NOMO-1 (cell line): Measurements from ENCODE around the gene CBX1.
"Not testable (repeated sequence)": the region's sequence is repeated elsewhere in the genome, so short reads cannot be mapped to it uniquely, and the experiment has no call there.

ENCODE experiments used
- DNase-seq, 2 experiments: peaks; one replicate each; lab custom pipeline; 2025; ENCODE audit not compliant: unreplicated experiment in 2 of 2; lab: John Stamatoyannopoulos, UW

CBX1 gene

DNA sequence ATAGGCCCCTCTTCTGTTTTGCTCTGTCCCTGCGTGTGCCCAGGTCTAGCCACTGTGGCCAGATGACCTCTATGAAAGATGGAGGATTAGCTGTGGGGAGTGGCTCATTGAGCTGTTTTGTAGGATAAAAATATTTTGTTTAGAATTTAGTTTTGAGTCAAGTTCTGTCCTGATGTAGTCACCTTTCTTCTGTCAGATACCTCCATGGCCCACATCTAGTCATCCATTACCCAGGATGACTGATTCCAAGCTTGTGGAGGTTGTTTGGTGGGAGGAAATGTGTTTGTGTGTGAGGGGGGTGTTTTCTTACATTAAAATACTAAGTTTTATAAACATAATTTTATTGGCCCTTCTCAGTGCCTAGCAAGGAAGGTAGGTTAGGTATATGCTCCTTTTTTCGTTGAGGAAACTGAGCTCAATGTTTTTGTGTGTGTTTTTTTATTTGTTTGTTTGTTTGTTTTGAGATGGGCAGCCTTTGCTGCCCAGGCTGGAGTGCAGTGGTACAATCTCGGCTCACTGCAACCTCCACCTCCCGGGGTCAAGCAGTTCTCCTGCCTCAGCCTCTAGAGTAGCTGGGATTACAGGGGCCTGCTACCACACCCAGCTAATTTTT is 22.6 kb upstream of the CBX1 start:
- no peak for DNase-seq

DNA sequence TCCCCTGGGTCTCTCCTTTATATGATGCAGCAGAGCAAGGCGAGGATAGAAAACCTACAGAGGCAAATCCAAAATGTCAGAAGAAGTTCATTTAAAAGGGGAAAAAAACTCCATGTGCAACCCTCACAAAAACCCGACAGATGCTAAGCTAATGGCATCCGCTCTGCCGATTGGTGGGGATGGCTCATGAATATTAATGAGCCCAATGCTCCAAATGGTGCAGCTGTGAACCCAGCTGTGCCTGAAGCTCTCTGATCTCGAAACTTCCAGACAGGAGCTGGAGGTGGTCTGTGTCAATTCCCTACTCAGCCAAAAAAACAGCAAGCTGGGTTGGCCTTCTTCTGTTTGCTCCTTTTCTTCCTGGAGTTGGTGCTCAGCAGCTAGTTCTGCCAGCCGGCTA is 21.8 kb upstream of the CBX1 start:
- no peak for DNase-seq

DNA sequence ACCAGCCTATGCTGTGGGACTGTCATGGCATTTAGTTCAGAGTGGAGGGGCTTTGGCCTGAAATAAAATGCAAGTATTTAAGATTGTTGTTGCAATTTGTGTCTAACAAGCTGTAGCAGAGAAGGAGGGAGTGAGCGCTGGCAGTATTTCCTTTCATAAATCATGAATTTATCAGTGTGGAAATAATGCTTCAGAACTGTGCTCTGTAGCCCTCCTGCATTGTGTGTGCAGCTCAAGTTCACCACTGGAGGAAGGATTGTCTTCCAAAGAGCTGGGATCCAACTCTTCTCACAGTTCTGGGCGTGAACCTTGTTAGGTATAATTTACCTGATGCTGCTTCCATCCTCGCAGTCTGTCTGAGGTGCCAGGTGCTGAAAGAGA is 21.4 kb upstream of the CBX1 start:
- DNase-seq, result no peak

DNA sequence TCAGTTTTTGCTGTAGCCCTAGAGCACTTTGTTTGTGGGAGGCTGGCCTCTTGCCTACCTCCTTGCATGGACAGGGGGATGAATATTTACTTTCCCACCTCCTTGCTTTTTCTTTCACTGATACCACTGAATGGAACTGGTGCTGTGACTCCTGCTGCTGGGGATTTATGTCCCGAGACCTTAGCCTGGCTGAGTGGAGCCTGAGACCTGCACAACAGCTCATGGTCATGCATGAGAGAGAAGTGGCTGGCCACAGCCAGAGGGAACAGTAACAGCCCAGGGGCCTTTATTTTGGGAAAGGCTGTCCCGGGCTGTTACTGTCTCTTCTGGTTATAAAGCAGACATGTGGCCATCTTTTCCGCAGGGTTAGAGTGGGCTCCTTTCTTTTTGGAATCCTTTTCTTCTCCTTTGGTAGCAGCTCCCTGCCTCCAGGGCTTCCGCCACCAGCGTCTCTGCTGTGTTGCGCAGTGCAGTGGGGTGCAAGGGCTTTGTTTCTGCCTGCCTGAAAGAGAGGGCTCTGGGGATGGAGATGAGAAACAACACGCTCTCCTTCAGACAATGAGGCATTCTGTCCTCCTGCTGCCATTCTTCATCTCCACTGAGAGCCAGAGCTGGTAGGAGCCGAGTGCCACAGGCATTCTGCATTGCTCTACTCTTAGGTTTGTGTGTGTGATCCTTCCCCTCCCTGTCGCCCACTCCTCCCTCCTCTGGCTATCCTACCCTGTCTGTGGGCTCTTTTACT is 20.8 kb upstream of the CBX1 start:
- no peak for DNase-seq

DNA sequence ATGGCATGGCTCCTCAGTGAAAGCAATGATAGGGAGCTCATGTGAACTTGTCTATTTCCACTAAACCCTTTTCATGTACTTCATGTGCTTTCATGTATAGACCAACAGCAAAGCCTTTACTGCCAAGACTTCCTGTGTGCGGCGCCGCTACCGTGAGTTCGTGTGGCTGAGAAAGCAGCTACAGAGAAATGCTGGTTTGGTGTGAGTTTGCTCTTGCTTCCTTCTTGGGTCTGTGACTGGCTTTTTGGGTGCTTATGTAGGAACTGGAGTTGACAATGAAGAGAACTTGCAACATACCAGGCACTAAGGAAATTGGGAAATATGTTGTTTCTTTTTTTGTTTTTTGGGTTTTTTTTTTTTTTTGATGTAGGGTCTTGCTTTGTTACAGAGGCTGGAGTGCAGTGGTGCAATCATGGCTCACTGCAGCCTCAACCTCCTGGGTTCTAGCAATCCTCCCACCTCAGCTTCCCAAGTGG is 12.0 kb upstream of the CBX1 start:
- DNase-seq, result peak; percentile 82 to 85

DNA sequence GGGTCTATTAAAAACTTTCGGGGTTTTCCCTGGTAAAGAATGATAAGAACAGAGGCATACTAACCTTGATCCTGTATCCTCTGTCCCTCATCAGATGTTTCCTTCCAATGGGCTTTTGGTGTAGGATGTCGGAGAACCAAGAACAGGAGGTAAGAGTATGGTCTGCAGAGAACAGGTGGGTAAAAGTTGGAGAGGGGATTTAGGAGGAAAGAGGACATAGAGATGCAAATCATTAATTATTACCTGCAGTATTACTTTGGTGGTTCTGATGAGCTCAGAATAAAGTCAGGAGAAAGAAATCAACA is 10.6 kb upstream of the CBX1 start:
- no peak for DNase-seq

DNA sequence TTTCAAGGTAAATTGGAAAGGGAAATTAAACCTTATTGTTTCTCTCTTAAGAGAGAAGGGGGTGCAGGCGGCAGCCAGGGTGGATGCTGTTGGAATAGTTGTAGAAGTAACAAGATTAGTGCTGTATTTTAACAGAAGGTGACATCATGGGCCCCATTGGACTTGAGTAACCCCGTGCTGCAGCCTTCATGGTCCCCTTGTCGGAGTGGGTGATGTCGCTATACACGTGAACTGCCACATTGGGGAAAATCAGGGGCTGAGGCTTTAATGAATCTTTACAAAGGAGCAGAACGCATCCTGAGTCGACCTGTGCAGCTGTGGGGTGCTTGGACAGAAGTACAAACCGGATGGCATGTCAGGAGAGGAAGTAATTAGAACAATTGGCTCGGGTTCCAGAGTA is 9.5 kb upstream of the CBX1 start:
- DNase-seq, result no peak

DNA sequence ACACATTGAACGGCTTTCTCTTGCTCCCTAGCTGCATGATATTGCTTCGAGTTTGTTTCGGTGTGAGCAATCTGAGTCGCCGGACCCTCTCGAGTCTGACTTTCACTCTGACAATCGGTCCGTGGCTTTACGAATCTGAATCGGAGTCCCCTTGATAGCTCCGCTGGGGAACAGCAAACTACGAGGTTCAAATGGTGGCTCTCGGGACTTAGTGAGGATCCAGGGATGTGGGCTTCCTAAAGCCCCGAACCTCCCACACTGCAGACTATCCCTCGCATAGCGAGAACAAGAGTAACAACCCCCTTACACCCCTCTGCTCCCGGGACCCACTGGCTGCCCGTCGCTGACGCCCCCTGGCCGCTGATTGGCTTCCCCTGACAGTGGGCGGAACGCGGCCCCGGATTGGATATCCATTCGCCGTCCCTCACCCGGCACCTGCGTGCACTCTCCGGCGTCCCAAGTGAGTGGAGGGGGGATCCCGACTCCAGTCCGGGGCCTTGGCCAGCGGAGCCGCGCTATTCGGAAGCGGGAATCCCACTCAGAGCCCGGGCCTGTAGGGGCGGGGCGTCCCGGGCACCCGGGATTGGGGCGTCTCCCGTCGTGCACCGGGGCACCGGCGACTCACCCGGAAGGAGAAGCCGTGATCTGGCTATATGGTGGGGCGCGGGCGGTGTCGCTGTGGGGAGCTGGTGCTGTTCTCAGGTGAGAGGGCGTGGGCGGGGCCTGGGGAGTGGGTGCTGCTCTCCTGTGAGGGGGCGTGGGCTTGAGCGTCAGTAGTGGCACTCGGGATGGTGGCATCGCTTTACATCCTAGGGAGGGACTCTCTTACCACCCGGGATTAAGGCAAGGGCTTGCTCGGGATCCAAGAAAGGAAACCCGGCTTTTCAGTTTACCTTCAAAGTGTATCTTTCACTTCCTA is 6.1 kb upstream of the CBX1 start, which contains the start of gene SNX11:
Gene SNX11, plus strand, starts transcription at position 630 of the 919 bp plus-strand sequence. CDS start 4,278 bp downstream, outside the sequence.
- DNase-seq, result peak; percentile 78 to 83

DNA sequence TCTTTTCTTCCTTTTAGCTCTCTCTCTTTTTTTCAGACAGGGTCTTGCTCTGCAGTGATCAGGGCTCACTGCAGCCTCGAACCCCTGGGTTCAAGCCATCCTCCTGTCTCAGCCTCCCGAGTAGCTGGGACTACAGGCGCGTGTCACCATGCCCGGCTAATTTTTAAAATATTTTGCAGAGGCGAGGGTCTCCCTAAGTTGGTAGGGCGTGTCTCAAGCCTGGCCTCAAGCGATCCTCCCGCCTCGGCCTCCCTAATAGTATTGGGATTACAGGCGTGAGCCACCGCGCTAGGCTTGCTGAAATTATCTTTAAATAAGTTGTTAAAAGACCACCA is 5.5 kb upstream of the CBX1 start:
- no peak for DNase-seq

DNA sequence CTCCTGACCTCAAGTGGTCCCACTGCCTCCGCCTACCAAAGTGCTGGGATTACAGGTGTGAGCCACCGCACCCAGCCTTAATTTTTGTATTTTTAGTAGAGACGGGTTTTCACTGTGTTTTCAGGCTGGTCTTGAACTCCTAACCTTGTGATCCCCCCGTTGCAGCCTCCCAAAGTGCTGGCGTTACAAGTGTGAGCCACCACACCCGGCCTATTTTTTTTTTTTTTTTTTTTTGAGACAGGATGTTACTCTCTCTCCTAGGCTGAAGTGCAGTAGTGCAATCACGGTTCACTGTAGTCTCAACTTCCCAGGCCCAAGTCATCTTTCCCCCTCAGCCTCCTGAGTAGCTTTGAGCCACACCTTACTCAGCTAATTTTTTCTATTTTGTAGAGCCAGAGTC is 3.2 kb upstream of the CBX1 start:
- DNase-seq, result no peak

DNA sequence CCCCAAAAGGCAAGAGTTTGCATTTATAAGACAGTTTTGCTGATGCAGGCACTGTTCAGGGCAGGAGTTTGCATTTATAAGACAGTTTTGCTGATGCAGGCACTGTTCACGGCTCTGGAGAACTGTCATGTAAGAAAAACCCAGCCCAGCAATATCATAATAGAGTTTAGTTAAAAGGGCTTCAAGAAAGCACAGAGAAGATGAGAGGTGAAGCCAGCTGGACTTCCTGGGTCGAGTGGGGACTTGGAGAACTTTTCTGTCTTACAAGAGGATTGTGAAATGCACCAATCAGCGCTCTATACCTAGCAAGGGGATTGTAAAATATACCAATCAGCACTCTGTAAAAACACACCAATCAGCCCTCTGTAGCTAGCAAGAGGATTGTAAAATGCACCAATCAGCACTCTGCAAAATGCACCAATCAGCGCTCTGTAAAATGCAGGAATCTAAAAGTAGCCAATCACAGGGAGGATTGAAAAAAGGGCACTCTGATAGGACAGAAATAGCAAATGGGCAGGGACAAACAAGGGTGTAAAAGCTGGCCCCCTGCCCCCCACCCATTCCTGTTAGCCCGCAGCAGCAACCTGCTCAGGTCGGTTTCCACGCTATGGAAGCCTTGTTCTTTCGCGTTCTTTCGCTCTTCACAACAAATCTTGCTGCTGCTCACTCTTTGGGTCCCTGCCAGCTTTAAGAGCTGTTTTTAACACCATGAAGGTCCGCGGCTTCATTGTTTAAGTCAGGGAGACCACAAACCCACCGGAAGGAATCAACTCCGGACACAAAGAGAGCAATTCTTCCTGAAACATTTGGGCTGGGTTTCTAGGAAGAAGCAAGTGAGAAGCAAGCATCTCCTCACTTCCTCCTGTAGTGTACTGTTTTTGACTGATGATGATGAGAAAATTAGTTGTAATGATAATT is 1.8 kb upstream of the CBX1 start:
- DNase-seq, result peak in 1 of 2 experiments; percentile 36

DNA sequence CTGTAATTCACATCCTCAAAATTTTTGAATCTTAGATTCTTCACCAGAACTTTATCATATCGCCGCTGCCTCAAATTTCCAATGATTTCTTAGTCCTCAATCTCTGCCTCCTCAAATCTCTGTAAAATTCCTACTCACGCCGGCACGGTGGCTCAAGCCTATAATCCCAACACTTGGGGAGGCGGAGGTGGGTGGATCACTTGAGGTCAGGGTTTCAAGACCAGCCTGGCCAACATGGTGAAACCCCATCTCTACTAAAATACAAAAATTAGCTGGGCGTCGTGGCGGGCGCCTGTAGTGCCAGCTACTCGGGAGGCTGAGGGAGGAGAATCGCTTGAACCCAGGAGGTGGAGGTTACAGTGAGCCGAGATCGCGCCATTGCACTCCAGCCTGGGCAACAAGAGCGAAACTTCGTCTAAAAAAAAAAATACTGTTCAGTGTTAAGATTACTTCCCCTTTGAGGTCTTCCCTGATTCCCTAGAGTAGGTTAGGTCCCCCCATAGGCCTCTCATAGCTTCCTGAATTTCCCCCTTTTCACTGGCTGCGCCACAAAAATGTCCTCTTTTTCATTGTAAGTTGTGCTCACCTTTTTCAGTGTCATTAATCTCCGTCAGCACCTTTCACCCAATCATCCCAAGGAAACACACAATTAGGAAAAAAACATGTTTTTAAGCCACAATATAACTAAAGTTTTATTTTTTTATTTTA is 919 bp upstream of the CBX1 start:
- DNase-seq, result peak in 1 of 2 experiments; percentile 21

DNA sequence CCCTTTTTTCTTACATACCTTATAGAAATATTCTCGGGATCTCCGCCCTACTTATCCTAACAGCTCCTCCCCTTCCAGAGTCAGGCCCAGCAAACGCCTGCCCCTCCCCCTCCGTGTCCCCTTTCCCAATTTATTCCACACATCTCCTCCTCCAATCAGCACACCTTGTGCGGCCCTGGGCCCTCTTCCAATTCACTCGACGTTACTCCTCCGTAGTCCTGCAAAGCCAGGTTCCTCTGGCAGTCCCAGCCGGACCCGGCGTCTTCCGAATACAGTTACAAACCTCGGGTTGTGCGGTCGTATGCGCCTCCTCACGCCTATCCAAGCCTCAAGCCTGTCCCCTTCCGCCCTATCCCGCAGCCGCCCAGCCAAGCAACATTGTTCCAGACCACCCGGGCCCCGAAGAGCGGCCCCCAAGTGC is 677 bp downstream of the CBX1 start:
- DNase-seq, result no peak

DNA sequence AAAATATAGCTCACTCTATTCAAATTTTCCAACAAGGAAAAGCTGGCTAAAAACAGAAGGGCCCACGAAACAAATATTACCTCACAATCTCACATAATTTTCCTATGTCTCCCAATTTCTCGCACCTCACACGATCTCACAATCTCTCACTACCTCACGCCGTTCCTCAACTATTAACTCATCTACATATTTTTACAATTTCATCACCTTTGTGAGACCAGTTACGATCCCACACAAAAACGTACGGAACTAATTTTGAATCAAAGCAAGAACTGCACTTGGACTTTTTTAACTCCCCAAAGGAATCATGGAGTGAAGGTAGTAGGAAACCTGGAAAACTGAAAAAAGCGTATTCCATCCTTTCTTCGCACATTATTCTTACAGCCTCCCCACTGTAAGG is 1.1 kb downstream of the CBX1 start:
- no peak for DNase-seq

DNA sequence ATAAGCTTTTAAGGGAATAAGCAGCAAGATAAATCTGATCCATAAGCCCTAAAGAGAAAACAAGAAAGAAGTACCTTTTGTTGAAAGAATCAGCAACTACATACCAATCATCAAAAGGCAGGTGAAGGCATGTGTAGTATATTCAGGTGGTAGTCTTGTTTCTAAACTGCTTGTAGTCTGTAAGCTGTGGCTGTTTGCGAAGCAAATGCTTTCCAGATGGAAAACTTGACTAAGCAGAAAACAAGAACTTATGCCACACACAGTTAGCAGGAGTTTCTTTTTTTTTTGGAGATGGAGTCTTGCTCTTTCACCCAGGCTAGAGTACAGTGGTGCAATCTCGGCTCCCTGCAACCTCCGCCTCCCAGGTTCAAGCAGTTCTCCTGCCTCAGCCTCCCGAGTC is 5.7 kb downstream of the CBX1 start:
- DNase-seq, result no peak

DNA sequence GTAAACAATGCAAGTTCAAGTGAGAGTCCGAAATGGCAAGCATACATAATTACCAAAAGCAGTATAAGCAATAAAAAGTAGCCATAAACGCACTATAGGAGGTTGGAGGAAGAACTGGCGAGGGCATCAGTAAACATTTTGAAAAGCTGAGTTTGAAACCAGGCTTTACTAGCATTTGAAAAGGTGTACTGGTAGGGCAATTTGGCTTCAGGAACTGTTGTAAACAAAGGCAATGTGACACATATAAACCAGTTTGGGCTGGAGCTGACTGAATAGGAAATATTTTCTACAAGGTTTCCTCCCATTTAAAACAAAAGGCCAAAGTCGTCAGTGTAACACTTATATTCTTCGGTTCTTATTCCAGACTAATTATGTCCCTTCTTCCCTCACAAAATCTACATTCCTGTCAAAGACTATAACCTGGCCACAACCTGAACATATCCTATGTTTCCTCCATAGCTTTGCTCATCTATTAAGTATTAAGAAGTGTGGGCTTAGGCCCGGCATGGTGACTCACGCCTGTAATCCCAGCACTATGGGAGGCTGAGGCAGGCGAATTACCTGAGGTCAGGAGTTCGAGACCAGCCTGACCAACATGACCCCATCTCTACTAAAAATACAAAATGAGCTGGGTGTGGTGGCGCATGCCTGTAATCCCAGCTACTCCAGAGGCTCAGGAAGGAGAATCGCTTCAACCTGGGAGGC is 7.8 kb downstream of the CBX1 start:
- DNase-seq, result no peak

DNA sequence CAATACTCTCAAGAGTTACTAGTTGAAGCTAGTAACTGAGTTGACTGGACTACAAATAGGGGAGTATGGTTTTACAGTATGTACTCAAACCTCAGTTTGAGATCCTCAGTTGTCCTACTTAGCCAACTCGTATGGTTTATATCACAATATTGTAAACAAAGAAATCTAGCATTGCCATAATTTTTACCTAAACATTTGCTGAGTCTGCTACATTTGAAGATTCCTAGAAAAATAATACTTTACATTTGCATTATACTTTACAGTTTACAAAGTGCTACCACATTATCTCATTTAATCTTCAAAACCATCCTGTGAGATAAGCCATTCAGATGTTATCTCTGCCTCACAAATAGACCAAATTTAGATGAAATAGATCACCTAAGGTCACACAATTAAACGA is 16.3 kb downstream of the CBX1 start:
- DNase-seq, result no peak

DNA sequence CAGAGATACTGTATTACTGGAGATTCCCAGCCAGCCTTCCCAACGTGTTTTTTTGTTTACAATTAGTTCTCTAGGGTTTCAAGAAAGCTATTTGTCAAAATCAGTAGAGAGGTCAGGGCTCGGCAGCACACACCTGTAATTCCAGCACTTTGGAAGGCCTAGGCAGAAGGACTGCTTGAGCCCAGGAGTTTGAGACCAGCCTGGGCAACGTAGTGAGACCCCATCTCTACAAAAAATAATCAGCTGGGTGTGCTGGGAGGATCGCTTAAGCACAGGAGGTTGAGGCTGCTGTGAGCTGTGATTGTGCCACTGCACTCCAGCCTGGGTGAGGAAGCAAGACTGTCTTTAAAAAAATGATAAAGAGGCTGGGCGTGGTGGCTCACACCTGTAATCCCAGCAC is 19.4 kb downstream of the CBX1 start:
- DNase-seq, result no peak

DNA sequence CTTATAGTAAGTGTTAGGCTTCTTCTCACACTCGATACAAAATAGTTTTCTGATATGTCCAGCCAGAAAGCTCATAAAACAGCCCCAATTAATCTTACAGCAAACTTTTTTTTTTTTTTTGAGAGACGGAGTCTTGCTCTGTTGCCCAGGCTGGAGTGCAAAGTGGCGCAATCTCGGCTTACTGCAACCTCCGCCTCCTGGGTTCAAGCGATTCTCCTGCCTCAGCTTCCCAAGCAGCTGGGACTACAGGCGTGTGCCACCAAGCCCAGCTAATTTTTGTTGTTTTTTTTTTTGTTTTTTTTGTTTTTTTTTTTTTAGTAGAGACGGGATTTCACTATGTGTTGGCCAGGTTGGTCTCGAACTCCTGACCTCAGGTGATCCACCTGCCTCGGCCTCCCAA is 24.1 kb downstream of the CBX1 start:
- not testable (repeated sequence) for DNase-seq
